BLaER1 treated with 17β-estradiol and CSF1 and Interleukin-3, amounts not matched to agents 10 nM and 100 nM (cell line): ENCODE measurements around the gene STRAP.

Experiments used
- H3K27ac ChIP-seq, 11 experiments: shearing (Covaris generic); formaldehyde crosslinking; 2 replicates each; pipeline ENCODE4 v1.8.1; 2022
- H3K27me3 ChIP-seq, 11 experiments: shearing (Covaris generic); formaldehyde crosslinking; 2 replicates each; pipeline ENCODE4 v1.8.1; 2022
- H3K36me3 ChIP-seq, 11 experiments: shearing (Covaris generic); formaldehyde crosslinking; 2 replicates each; pipeline ENCODE4 v1.8.1; 2022
- H3K4me1 ChIP-seq, 10 experiments: shearing (Covaris generic); formaldehyde crosslinking; 2 replicates each; pipeline ENCODE4 v1.8.1; 2022
- H3K4me2 ChIP-seq, 11 experiments: shearing (Covaris generic); formaldehyde crosslinking; 2 replicates each; pipeline ENCODE4 v1.8.1; 2022
- H3K4me3 ChIP-seq, 10 experiments: shearing (Covaris generic); formaldehyde crosslinking; 2 replicates each; pipeline ENCODE4 v1.8.1; 2022
- H3K9ac ChIP-seq, 11 experiments: shearing (Covaris generic); formaldehyde crosslinking; 2 replicates each; pipeline ENCODE4 v1.8.1; 2022
- H3K9me3 ChIP-seq, 11 experiments: shearing (Covaris generic); formaldehyde crosslinking; replicated peaks in 1 of 11; 2 replicates each; pipeline ENCODE4 v1.8.1; 2022
- H4K20me1 ChIP-seq, 11 experiments: shearing (Covaris generic); formaldehyde crosslinking; 2 replicates each; pipeline ENCODE4 v1.8.1; 2022
- Cebpa-rat ChIP-seq, 11 experiments: shearing (Covaris generic); IDR thresholded peaks; 2 replicates each; pipeline ENCODE4 v1.8.1; 2022

Gene STRAP, protein sequence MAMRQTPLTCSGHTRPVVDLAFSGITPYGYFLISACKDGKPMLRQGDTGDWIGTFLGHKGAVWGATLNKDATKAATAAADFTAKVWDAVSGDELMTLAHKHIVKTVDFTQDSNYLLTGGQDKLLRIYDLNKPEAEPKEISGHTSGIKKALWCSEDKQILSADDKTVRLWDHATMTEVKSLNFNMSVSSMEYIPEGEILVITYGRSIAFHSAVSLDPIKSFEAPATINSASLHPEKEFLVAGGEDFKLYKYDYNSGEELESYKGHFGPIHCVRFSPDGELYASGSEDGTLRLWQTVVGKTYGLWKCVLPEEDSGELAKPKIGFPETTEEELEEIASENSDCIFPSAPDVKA

DNA sequence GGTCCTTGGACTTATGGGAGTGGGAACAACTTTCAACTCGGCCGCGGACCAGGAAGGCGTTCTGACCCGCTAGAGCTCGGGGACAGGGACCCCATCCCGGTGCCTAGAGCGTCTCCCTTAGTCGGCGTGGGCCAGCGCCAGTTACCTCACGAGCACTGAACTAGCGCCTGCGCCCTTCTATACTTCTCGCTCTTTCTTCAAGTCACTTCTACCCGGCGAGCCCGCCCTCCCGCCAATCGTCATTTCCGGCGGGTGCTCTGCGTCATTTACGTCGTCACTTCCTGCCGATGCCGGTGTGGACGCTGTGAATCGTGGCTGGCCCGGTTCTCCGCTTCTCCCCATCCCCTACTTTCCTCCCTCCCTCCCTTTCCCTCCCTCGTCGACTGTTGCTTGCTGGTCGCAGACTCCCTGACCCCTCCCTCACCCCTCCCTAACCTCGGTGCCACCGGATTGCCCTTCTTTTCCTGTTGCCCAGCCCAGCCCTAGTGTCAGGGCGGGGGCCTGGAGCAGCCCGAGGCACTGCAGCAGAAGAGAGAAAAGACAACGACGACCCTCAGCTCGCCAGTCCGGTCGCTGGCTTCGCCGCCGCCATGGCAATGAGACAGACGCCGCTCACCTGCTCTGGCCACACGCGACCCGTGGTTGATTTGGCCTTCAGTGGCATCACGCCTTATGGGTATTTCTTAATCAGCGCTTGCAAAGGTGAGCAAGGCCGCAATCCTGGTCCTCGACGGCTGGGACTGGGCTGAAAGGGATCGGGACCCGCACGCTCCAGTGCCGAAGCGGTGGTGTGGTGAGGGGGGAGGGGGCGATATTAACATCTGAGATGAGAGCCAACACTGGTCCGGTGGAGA, at the start of gene STRAP:
Gene STRAP, plus strand, starts transcription at position 270 of the 854 bp plus-strand sequence. Its CDS starts 321 bp downstream, at position 591.
- no peaks in the 10 kb centered on the region for H3K27me3 ChIP-seq
- H3K4me2 ChIP-seq: peak within 1 kb of the TSS; percentile 82 to 95 (median 92)
- peaks cover 16 to 44% (median 28%) of the 10 kb centered on the region in 10 experiments for H3K4me1 ChIP-seq
- no peak for TF ChIP-seq Cebpa-rat (IDR thresholded peaks at IDR 0.05)
- peak within 1 kb of the TSS; percentile 89 to 96 (median 92) for H3K9ac ChIP-seq
- no peaks in the 10 kb centered on the region for H3K9me3 ChIP-seq
- H3K27ac ChIP-seq: peak within 1 kb of the TSS; percentile 81 to 94 (median 91)
- peaks cover 34 to 50% (median 47%) of the 10 kb centered on the region in 11 experiments; a peak in 21 of 22 replicates for H4K20me1 ChIP-seq
- H3K36me3 ChIP-seq: peaks cover 20 to 38% (median 30%) of the 10 kb centered on the region in 11 experiments
- peak within 1 kb of the TSS; percentile 90 to 99 (median 96) for H3K4me3 ChIP-seq

DNA sequence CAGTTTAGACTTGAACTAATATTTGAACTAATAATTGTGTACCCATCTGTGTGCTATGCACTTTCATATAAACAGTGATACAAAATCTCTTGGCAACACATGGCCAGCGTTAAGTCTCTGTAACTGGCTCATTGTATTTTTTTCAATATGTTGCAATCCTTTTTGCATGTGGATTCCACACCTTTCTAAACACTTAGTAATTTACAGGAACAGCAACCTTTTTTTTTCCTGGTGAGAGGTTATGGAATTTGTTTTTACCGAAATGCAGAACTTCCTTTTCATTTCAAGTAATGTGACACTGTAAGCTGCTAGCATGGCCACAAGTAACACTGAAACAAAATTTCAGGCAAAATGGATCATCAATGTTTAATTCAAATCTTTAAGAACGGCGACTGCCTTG, 47.6 kb upstream of the STRAP start:
- H3K4me2 ChIP-seq: no peak overlapping the region
- no peaks in the 10 kb centered on the region for H3K9me3 ChIP-seq
- no peak for TF ChIP-seq Cebpa-rat (IDR thresholded peaks at IDR 0.05)
- H3K4me1 ChIP-seq: peaks cover 0 to 8% (median 0%) of the 10 kb centered on the region in 10 experiments; a peak in 1 of 20 replicates
- H3K36me3 ChIP-seq: no peaks in the 10 kb centered on the region
- no peaks in the 10 kb centered on the region for H3K27me3 ChIP-seq
- no peaks in the 10 kb centered on the region for H4K20me1 ChIP-seq
- H3K4me3 ChIP-seq: no peak overlapping the region
- no peak overlapping the region for H3K27ac ChIP-seq
- H3K9ac ChIP-seq: no peak overlapping the region

- Histone ChIP-seq H3K4me1 (peaks cover 0 to 8% (median 0%) of the 10 kb centered on the region in 10 experiments; a peak in 1 of 20 replicates), H3K9ac (no peak overlapping the region), H3K9me3 (no peaks in the 10 kb centered on the region), H3K4me2 (no peak overlapping the region), H3K4me3 (no peak overlapping the region), H3K27me3 (no peaks in the 10 kb centered on the region), H3K27ac (no peak overlapping the region), H3K36me3 (no peaks in the 10 kb centered on the region), H4K20me1 (no peaks in the 10 kb centered on the region)
- no peak for TF ChIP-seq Cebpa-rat (IDR thresholded peaks at IDR 0.05)
These were observed 44.9 kb upstream of the STRAP start for GRCh38 chr12:15837141-15837790.

GRCh38 chr12:15839041-15839440, 43.1 kb upstream of the STRAP start:
- H3K36me3 ChIP-seq: no peaks in the 10 kb centered on the region
- H3K4me3 ChIP-seq: no peak overlapping the region
- H3K4me2 ChIP-seq: no peak overlapping the region
- H3K4me1 ChIP-seq: peaks cover 0 to 8% (median 0%) of the 10 kb centered on the region in 10 experiments; a peak in 1 of 20 replicates
- no peak overlapping the region for H3K27ac ChIP-seq
- no peak for TF ChIP-seq Cebpa-rat (IDR thresholded peaks at IDR 0.05)
- H4K20me1 ChIP-seq: no peaks in the 10 kb centered on the region
- H3K9me3 ChIP-seq: no peaks in the 10 kb centered on the region
- H3K27me3 ChIP-seq: no peaks in the 10 kb centered on the region
- no peak overlapping the region for H3K9ac ChIP-seq

GRCh38 chr12:15839682-15840081, 42.5 kb upstream of the STRAP start:
- Histone ChIP-seq H3K9ac (no peak overlapping the region), H3K4me3 (no peak overlapping the region), H3K27ac (no peak overlapping the region), H3K9me3 (no peaks in the 10 kb centered on the region), H4K20me1 (no peaks in the 10 kb centered on the region), H3K4me2 (no peak overlapping the region), H3K36me3 (no peaks in the 10 kb centered on the region), H3K27me3 (no peaks in the 10 kb centered on the region), H3K4me1 (peaks cover 0 to 8% (median 0%) of the 10 kb centered on the region in 10 experiments; a peak in 1 of 20 replicates)
- TF ChIP-seq Cebpa-rat (IDR thresholded peaks at IDR 0.05): no peak

DNA sequence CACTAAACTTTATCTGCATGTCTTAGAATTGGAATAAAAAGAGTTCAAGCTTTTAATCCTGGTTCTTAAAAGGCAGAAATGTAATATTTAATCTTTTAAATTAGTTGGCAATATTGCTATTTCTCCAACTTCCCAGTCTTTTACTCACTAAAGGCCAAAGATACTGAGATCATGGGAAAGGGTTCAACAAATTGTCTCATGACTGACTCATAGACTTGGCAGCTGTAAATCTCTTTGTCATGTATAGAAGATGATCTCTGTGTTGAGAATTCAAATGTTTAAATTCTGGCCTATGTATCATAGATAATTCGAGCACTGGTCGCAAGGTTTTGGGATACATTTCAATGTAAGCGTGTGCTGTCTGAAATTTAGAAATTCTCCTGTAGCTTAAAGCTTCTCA, 40.1 kb upstream of the STRAP start:
- no peaks in the 10 kb centered on the region for H3K36me3 ChIP-seq
- no peaks in the 10 kb centered on the region for H3K9me3 ChIP-seq
- TF ChIP-seq Cebpa-rat (IDR thresholded peaks at IDR 0.05): no peak
- no peak overlapping the region for H3K4me2 ChIP-seq
- H3K27me3 ChIP-seq: no peaks in the 10 kb centered on the region
- no peak overlapping the region for H3K9ac ChIP-seq
- no peak overlapping the region for H3K4me3 ChIP-seq
- H4K20me1 ChIP-seq: no peaks in the 10 kb centered on the region
- H3K4me1 ChIP-seq: peaks cover 0 to 8% (median 0%) of the 10 kb centered on the region in 10 experiments; a peak in 1 of 20 replicates
- no peak overlapping the region for H3K27ac ChIP-seq

DNA sequence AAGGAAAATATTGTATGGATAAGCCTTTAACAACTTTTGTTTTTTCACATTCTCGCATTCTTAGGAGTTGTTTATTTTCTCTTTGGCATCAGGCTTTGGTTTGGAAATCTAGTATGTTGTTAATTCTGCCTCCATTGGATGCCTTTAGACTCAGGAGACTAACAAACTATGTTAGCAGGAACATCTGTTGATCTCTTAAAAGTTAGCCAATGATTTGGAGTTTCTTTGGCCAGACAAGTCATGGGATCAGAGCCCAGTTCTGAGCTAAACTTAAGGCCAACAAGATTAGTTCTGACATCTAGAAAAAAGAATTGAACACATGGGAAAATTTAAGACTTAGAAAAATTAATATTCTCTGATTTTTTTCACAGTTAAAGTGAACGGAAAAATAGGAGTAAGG, 35.3 kb upstream of the STRAP start:
- no peak for TF ChIP-seq Cebpa-rat (IDR thresholded peaks at IDR 0.05)
- Histone ChIP-seq H3K36me3 (no peaks in the 10 kb centered on the region), H3K4me3 (no peak overlapping the region), H3K27ac (no peak overlapping the region), H3K9ac (no peak overlapping the region), H3K9me3 (no peaks in the 10 kb centered on the region), H4K20me1 (no peaks in the 10 kb centered on the region), H3K4me1 (no peaks in the 10 kb centered on the region; a peak in 1 of 20 replicates), H3K27me3 (no peaks in the 10 kb centered on the region), H3K4me2 (no peak overlapping the region)

- no peak for TF ChIP-seq Cebpa-rat (IDR thresholded peaks at IDR 0.05)
- Histone ChIP-seq H3K36me3 (no peaks in the 10 kb centered on the region), H4K20me1 (no peaks in the 10 kb centered on the region), H3K4me1 (no peaks in the 10 kb centered on the region; a peak in 1 of 20 replicates), H3K9me3 (no peaks in the 10 kb centered on the region), H3K9ac (no peak overlapping the region), H3K27ac (no peak overlapping the region), H3K4me2 (no peak overlapping the region), H3K4me3 (no peak overlapping the region), H3K27me3 (no peaks in the 10 kb centered on the region)
These were observed 33.6 kb upstream of the STRAP start for GRCh38 chr12:15848606-15849005.

- H3K9ac ChIP-seq: no peak overlapping the region
- H3K4me2 ChIP-seq: no peak overlapping the region
- H3K4me1 ChIP-seq: peaks cover 0 to 7% (median 0%) of the 10 kb centered on the region in 10 experiments; a peak in 3 of 20 replicates
- H3K36me3 ChIP-seq: no peaks in the 10 kb centered on the region
- no peak for TF ChIP-seq Cebpa-rat (IDR thresholded peaks at IDR 0.05)
- no peaks in the 10 kb centered on the region for H3K27me3 ChIP-seq
- H3K4me3 ChIP-seq: no peak overlapping the region
- no peaks in the 10 kb centered on the region for H4K20me1 ChIP-seq
- no peaks in the 10 kb centered on the region for H3K9me3 ChIP-seq
- no peak overlapping the region for H3K27ac ChIP-seq
These were observed 31.1 kb upstream of the STRAP start for GRCh38 chr12:15851045-15851620.
